GM18508 (cell line): ENCODE data around the gene PLXNA1.

Source experiments
- ATAC-seq: cut with Tn5 transposase; IDR thresholded peaks from one replicate; pipeline ENCODE4 v1.9.1; 2021; ENCODE audit warnings: moderate number of reproducible peaks; ENCODE audit not compliant: insufficient read depth, unreplicated experiment

The PLXNA1 gene

GRCh38 chr3:126999383-126999782 lies 16.5 kb downstream of the PLXNA1 start:
- no peak for ATAC-seq

- ATAC-seq: no peak
Measured at GRCh38 chr3:127000119-127000518, 17.2 kb downstream of the PLXNA1 start.

- ATAC-seq: no peak
Measured at GRCh38 chr3:127000761-127001160, 17.8 kb downstream of the PLXNA1 start.

- ATAC-seq: no peak
Measured at GRCh38 chr3:127001486-127002194, 18.7 kb downstream of the PLXNA1 start.

GRCh38 chr3:127002195-127003174 lies 19.6 kb downstream of the PLXNA1 start:
- ATAC-seq: no peak

GRCh38 chr3:127003175-127003555 lies 20.2 kb downstream of the PLXNA1 start:
- no peak for ATAC-seq

GRCh38 chr3:127003601-127004280 lies 20.8 kb downstream of the PLXNA1 start:
- no peak for ATAC-seq

- no peak for ATAC-seq
Measured at GRCh38 chr3:127004641-127005397, 21.9 kb downstream of the PLXNA1 start.

- ATAC-seq: no peak
Measured at GRCh38 chr3:127005864-127006500, 23.1 kb downstream of the PLXNA1 start.

GRCh38 chr3:127006781-127007436 lies 24.0 kb downstream of the PLXNA1 start:
- ATAC-seq: no peak

GRCh38 chr3:127008236-127008635 lies 25.3 kb downstream of the PLXNA1 start:
- no peak for ATAC-seq

GRCh38 chr3:127009531-127009930 lies 26.6 kb downstream of the PLXNA1 start:
- no peak for ATAC-seq

GRCh38 chr3:127011270-127011992 lies 28.5 kb downstream of the PLXNA1 start:
- no peak for ATAC-seq

- no peak for ATAC-seq
Measured at GRCh38 chr3:127012091-127012490, 29.2 kb downstream of the PLXNA1 start.

GRCh38 chr3:127013181-127013580 lies 30.3 kb downstream of the PLXNA1 start:
- ATAC-seq: no peak

- ATAC-seq: no peak
Measured at GRCh38 chr3:127013758-127014535, 31.0 kb downstream of the PLXNA1 start.

- no peak for ATAC-seq
Measured at GRCh38 chr3:127014536-127015281, 31.8 kb downstream of the PLXNA1 start.
